Measurements from ENCODE around the gene PWWP2B. TPM values are rescaled to one million over a fixed set of nuclear protein-coding genes. Genes with fewer than 3 reads are reported as not detected.

Gene PWWP2B
- total RNA-seq, 4 donors from 2014 or later, result 28.3 to 33.1 (median 28.9) TPM

DNA sequence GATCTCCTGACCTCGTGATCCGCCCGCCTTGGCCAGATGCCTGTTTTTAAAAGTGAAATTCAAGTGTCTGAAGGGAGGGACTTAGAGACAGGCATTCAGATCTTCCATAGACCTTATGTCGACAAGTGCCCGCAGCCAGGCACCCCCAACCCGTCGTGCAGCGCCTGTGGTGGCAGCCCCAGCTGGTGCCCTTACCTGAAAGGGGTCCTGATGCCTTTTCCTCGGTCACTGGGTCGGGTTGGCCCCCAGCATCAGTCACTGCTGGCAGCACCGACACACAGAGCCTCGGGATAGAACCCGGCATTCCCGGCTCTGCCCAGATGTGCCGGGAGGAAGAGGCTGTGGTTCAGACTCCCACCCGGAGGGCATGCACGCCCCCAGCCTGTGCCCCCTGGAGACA lies 41.7 kb upstream of the PWWP2B start:
- no peak for DNase-seq (ENCODE audit: low spot score in 2 of 2)
- 94 to 95% methylated on average over 17 of the region's 17 CpGs for WGBS, 2 donors
- no peak for TF ChIP-seq POLR2A (IDR thresholded peaks at IDR 0.05)
- TF ChIP-seq, protein P1, sequence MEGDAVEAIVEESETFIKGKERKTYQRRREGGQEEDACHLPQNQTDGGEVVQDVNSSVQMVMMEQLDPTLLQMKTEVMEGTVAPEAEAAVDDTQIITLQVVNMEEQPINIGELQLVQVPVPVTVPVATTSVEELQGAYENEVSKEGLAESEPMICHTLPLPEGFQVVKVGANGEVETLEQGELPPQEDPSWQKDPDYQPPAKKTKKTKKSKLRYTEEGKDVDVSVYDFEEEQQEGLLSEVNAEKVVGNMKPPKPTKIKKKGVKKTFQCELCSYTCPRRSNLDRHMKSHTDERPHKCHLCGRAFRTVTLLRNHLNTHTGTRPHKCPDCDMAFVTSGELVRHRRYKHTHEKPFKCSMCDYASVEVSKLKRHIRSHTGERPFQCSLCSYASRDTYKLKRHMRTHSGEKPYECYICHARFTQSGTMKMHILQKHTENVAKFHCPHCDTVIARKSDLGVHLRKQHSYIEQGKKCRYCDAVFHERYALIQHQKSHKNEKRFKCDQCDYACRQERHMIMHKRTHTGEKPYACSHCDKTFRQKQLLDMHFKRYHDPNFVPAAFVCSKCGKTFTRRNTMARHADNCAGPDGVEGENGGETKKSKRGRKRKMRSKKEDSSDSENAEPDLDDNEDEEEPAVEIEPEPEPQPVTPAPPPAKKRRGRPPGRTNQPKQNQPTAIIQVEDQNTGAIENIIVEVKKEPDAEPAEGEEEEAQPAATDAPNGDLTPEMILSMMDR (IDR thresholded peaks at IDR 0.05), result no peak
- H3K4me3 ChIP-seq (ENCODE audit: low read depth, poor library complexity, severe bottlenecking), result no peak overlapping the region
- intact Hi-C loops (cut with DNase I; ENCODE audit: low total_unique reads), result no loop called here

DNA sequence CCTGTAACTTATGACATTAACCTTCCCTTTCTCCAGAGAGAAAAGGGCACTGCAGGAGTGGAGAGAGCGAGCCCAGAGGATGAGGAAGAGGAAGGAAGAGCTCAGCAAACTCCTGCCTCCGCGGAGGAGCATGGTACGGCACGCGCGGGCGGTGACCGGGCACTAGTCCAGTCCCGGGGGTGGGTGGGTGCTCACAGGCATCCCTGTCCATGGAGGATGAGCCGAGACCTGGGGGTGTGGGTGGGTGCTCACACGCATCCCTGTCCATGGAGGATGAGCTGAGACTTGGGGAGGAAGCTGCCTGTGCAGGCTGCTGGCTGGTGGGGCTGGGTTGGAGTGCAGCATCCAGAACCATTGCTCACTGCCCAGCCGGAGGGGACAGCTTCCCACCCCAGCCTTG lies 41.2 kb upstream of the PWWP2B start:
- no peak for DNase-seq (ENCODE audit: low spot score in 2 of 2)
- intact Hi-C loops (cut with DNase I; ENCODE audit: low total_unique reads), result no loop called here
- TF ChIP-seq, protein P1 (IDR thresholded peaks at IDR 0.05), result no peak
- WGBS, 2 donors, result 87 to 92% methylated on average over 13 of the region's 13 CpGs
- H3K4me3 ChIP-seq (ENCODE audit: low read depth, poor library complexity, severe bottlenecking), result no peak overlapping the region

DNA sequence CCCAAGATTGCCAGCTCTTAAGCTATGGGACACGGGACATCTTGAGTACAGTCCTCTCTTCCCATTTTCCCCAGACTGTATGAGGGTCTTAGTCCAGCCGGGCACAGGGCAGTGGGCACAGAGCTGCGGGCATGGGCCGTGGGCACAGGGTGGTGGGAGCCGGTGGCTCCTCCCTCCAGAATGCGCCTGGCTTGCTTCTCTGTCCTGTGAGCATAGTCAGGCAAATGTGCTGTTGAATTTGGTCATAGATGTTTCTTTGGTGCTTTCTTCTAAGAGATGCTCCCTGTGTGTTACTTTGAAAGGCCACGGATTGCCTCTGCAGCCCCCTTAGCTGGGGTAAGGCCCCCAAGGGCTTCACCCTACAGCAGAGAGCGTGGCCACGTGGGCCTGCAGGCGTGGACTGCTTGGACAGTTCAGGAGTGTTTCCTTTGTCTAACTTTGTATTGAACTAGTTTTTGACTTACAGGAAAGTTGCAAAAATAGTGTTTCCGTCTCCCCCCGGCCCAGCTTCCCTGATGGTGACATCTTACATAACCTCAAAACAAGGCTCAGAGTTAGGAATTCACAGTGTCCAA lies 40.3 kb upstream of the PWWP2B start:
- 94 to 95% methylated on average over 12 of the region's 12 CpGs for WGBS, 2 donors
- DNase-seq (ENCODE audit: low spot score in 2 of 2), result no peak
- H3K4me3 ChIP-seq (ENCODE audit: low read depth, poor library complexity, severe bottlenecking), result no peak overlapping the region
- intact Hi-C loops (cut with DNase I; ENCODE audit: low total_unique reads), result no loop called here
- TF ChIP-seq POLR2A (IDR thresholded peaks at IDR 0.05), result no peak
- TF ChIP-seq, protein P1 (IDR thresholded peaks at IDR 0.05), result no peak

GRCh38 chr10:132357286-132358058 lies 39.5 kb upstream of the PWWP2B start:
- 93 to 96% methylated on average over 15 of the region's 15 CpGs for WGBS, 2 donors
- no peak for TF ChIP-seq POLR2A (IDR thresholded peaks at IDR 0.05)
- TF ChIP-seq, protein P1 (IDR thresholded peaks at IDR 0.05), result no peak
- intact Hi-C loops (cut with DNase I; ENCODE audit: low total_unique reads), result no loop called here
- DNase-seq (ENCODE audit: low spot score in 2 of 2), result no peak
- H3K4me3 ChIP-seq (ENCODE audit: low read depth, poor library complexity, severe bottlenecking), result no peak overlapping the region

DNA sequence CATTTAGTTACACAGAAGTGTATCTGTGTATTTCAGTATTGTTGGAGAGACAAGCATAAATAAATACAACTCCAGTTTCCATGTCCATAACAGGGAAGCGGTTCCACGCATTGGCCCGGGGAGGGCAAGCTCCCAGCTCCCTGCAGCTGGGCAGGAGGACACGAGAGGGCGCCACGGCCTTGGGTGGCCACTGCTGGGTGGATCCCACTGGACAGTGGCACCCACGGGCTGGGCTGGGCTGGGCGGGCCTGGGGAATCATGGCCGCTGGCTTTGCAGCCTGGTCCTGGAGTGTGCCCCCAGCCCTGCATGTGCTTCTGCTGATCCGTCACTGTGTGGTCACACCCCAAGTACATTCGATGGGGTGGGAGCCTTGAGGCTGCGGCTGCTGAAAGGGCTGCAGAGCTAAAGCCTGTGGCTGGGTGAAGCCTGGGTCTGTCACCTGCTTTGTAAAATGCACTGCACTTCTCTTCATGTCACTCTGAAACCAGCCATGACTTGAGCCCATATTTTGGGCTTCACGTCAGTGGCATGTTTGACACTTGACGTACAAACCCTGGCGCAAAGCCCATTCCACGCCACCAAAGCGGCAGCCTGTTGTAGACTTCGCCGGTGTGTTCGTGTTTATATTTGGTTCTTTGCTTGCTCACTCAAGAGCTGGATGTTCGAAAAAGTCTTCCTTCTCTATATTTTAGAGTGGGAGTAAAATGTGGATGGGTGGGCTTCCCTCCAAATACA lies 37.5 kb upstream of the PWWP2B start:
- H3K4me3 ChIP-seq (ENCODE audit: low read depth, poor library complexity, severe bottlenecking), result no peak overlapping the region
- WGBS, 2 donors, result 78 to 94% methylated on average over 19 to 21 of the region's 21 CpGs
- DNase-seq (ENCODE audit: low spot score in 2 of 2), result no peak
- TF ChIP-seq, protein P1 (IDR thresholded peaks at IDR 0.05), result no peak
- TF ChIP-seq POLR2A (IDR thresholded peaks at IDR 0.05), result no peak
- intact Hi-C loops (cut with DNase I; ENCODE audit: low total_unique reads), result no loop called here
